Measurements from ENCODE around the gene XPNPEP2.

Gene XPNPEP2

GRCh38 chrX:129798456-129798855, 59.7 kb downstream of the XPNPEP2 start:
- Histone ChIP-seq H3F3A (ENCODE audit: control insufficient read depth, insufficient read depth) (peaks cover 18% of the 10 kb centered on the region), H3K4me3 (ENCODE audit: low read length) (no peak overlapping the region), H3K9me3 (ENCODE audit: control insufficient read depth, insufficient read depth, low read length) (no peaks in the 10 kb centered on the region), H3K4me1 (ENCODE audit: control insufficient read depth, low read length) (no peaks in the 10 kb centered on the region), H4K20me1 (ENCODE audit: control insufficient read depth, insufficient read depth, low read depth, low read length) (no peaks in the 10 kb centered on the region), H3K27me3 (ENCODE audit: control insufficient read depth, low read length) (no peaks in the 10 kb centered on the region), H3K27ac (ENCODE audit: low read depth, low read length) (no peak overlapping the region), H3K36me3 (ENCODE audit: control insufficient read depth, low read length) (peaks cover 42% of the 10 kb centered on the region), H3K9me2 (replicated peaks; ENCODE audit: control insufficient read depth, low read length) (no peaks in the 10 kb centered on the region), H3K4me2 (ENCODE audit: low read length) (no peak overlapping the region), H3K79me2 (ENCODE audit: control insufficient read depth, low read length) (no peaks in the 10 kb centered on the region)
- no peak for TF ChIP-seq EZH2phosphoT487 (IDR thresholded peaks at IDR 0.05; ENCODE audit: borderline replicate concordance, low read length)
- no peak for TF ChIP-seq CTCF (IDR thresholded peaks at IDR 0.05; ENCODE audit: low read depth, low read length, poor library complexity, severe bottlenecking)

- no peaks in the 10 kb centered on the region for H4K20me1 ChIP-seq (ENCODE audit: control insufficient read depth, insufficient read depth, low read depth, low read length)
- peaks cover 38% of the 10 kb centered on the region for H3K36me3 ChIP-seq (ENCODE audit: control insufficient read depth, low read length)
- H3K4me1 ChIP-seq (ENCODE audit: control insufficient read depth, low read length) = no peaks in the 10 kb centered on the region
- no peaks in the 10 kb centered on the region for H3K27me3 ChIP-seq (ENCODE audit: control insufficient read depth, low read length)
- no peak overlapping the region for H3K27ac ChIP-seq (ENCODE audit: low read depth, low read length)
- no peaks in the 10 kb centered on the region for H3K79me2 ChIP-seq (ENCODE audit: control insufficient read depth, low read length)
- no peaks in the 10 kb centered on the region for H3K9me2 ChIP-seq (replicated peaks; ENCODE audit: control insufficient read depth, low read length)
- no peak overlapping the region for H3K4me2 ChIP-seq (ENCODE audit: low read length)
- no peak for TF ChIP-seq CTCF (IDR thresholded peaks at IDR 0.05; ENCODE audit: low read depth, low read length, poor library complexity, severe bottlenecking)
- no peak for TF ChIP-seq EZH2phosphoT487 (IDR thresholded peaks at IDR 0.05; ENCODE audit: borderline replicate concordance, low read length)
- peaks cover 18% of the 10 kb centered on the region for H3F3A ChIP-seq (ENCODE audit: control insufficient read depth, insufficient read depth)
- H3K9me3 ChIP-seq (ENCODE audit: control insufficient read depth, insufficient read depth, low read length) = no peaks in the 10 kb centered on the region
- no peak overlapping the region for H3K4me3 ChIP-seq (ENCODE audit: low read length)
Measured at GRCh38 chrX:129798888-129799287, 60.1 kb downstream of the XPNPEP2 start.

- H3K27me3 ChIP-seq (ENCODE audit: control insufficient read depth, low read length) = no peaks in the 10 kb centered on the region
- TF ChIP-seq EZH2phosphoT487 (IDR thresholded peaks at IDR 0.05; ENCODE audit: borderline replicate concordance, low read length) (no peak), CTCF (IDR thresholded peaks at IDR 0.05; ENCODE audit: low read depth, low read length, poor library complexity, severe bottlenecking) (no peak)
- H3K36me3 ChIP-seq (ENCODE audit: control insufficient read depth, low read length) = peaks cover 25% of the 10 kb centered on the region
- H3F3A ChIP-seq (ENCODE audit: control insufficient read depth, insufficient read depth) = peaks cover 14% of the 10 kb centered on the region
- H4K20me1 ChIP-seq (ENCODE audit: control insufficient read depth, insufficient read depth, low read depth, low read length) = no peaks in the 10 kb centered on the region
- H3K4me1 ChIP-seq (ENCODE audit: control insufficient read depth, low read length) = no peaks in the 10 kb centered on the region
- no peak overlapping the region for H3K27ac ChIP-seq (ENCODE audit: low read depth, low read length)
- H3K79me2 ChIP-seq (ENCODE audit: control insufficient read depth, low read length) = no peaks in the 10 kb centered on the region
- H3K9me2 ChIP-seq (replicated peaks; ENCODE audit: control insufficient read depth, low read length) = no peaks in the 10 kb centered on the region
- H3K4me2 ChIP-seq (ENCODE audit: low read length) = no peak overlapping the region
- H3K4me3 ChIP-seq (ENCODE audit: low read length) = no peak overlapping the region
- no peaks in the 10 kb centered on the region for H3K9me3 ChIP-seq (ENCODE audit: control insufficient read depth, insufficient read depth, low read length)
Measured at GRCh38 chrX:129800186-129800585, 61.4 kb downstream of the XPNPEP2 start.
